ENCODE measurements around the gene BRPF1.
"Not testable (repeated sequence)": the region's sequence is repeated elsewhere in the genome, so short reads cannot be mapped to it uniquely, and the experiment has no call there.

Gene BRPF1

GRCh38 chr3:9769426-9770275 is 38.1 kb downstream of the BRPF1 start, which contains the start of gene CAMK1:
TSS of gene CAMK1 (minus strand) at chr3:9769947. CDS start at chr3:9767749, 2,198 bp downstream.
- DNase-seq: peak; percentile 80 to 94 (median 86)

GRCh38 chr3:9770276-9770812 is 38.8 kb downstream of the BRPF1 start:
- peak in 2 of 4 experiments; percentile 28 to 39 for DNase-seq

- DNase-seq: not testable (repeated sequence)
Observed at GRCh38 chr3:9771007-9771406, 39.5 kb downstream of the BRPF1 start.

GRCh38 chr3:9776896-9777693 is 45.6 kb downstream of the BRPF1 start:
- peak in 2 of 4 experiments; percentile 27 to 71 for DNase-seq

- DNase-seq: peak in 2 of 4 experiments; percentile 49 to 66
Observed at GRCh38 chr3:9777694-9778021, 46.1 kb downstream of the BRPF1 start.

- peak; percentile 70 to 90 (median 84) for DNase-seq
Observed at GRCh38 chr3:9778143-9779074, 46.9 kb downstream of the BRPF1 start.

GRCh38 chr3:9779075-9779593 is 47.6 kb downstream of the BRPF1 start:
- DNase-seq: peak; percentile 27 to 55 (median 42)

GRCh38 chr3:9779721-9780457 is 48.4 kb downstream of the BRPF1 start:
- peak; percentile 72 to 85 (median 84) for DNase-seq

- peak in 3 of 4 experiments; percentile 22 to 55 (median 45) for DNase-seq
Observed at GRCh38 chr3:9780458-9780812, 48.9 kb downstream of the BRPF1 start.

GRCh38 chr3:9780910-9781309 is 49.4 kb downstream of the BRPF1 start:
- DNase-seq: no peak

- peak; percentile 9 to 60 (median 50) for DNase-seq
Observed at GRCh38 chr3:9781551-9781950, 50.0 kb downstream of the BRPF1 start.

GRCh38 chr3:9781978-9782603 is 50.6 kb downstream of the BRPF1 start:
- peak in 3 of 4 experiments; percentile 35 to 44 (median 39) for DNase-seq

GRCh38 chr3:9782770-9783169 is 51.2 kb downstream of the BRPF1 start:
- peak in 2 of 4 experiments; percentile 26 to 35 for DNase-seq

GRCh38 chr3:9783954-9784353 is 52.4 kb downstream of the BRPF1 start:
- DNase-seq: no peak

- no peak for DNase-seq
Observed at GRCh38 chr3:9784965-9785364, 53.4 kb downstream of the BRPF1 start.

- DNase-seq: no peak
Observed at GRCh38 chr3:9785602-9786001, 54.1 kb downstream of the BRPF1 start.

- DNase-seq: no peak
Observed at GRCh38 chr3:9786209-9786739, 54.7 kb downstream of the BRPF1 start.

GRCh38 chr3:9786825-9787669 is 55.5 kb downstream of the BRPF1 start:
- peak in 3 of 4 experiments; percentile 11 to 54 (median 39) for DNase-seq

- no peak for DNase-seq
Observed at GRCh38 chr3:9787714-9788113, 56.2 kb downstream of the BRPF1 start.

Measured in suppressor macrophage (primary cell).